ENCODE data around the gene BCL2A1. TPM values are rescaled to one million over a fixed set of nuclear protein-coding genes. Genes with fewer than 3 reads are reported as not detected.

BCL2A1 gene
- total RNA-seq, 2 experiments from 2014 or later = 2.2 to 2.3 TPM

GRCh38 chr15:79919749-79920511, 51.1 kb downstream of the BCL2A1 start:
- Histone ChIP-seq H3K9me3 (ENCODE audit: low read length) (peaks cover 71% of the 10 kb centered on the region), H3K4me3 (ENCODE audit: low read depth, low read length, poor library complexity, severe bottlenecking) (no peak overlapping the region), H3K4me1 (ENCODE audit: insufficient read depth, low read length, poor library complexity, severe bottlenecking) (peaks cover 17% of the 10 kb centered on the region), H4K20me1 (ENCODE audit: insufficient read depth, low read length) (no peaks in the 10 kb centered on the region), H3K79me2 (ENCODE audit: insufficient read depth, low read depth, low read length) (peaks cover 29% of the 10 kb centered on the region), H3K9me2 (ENCODE audit: insufficient read depth, low read length) (no peaks in the 10 kb centered on the region), H3K4me2 (ENCODE audit: low read length) (no peak overlapping the region), H3K27ac (ENCODE audit: low read depth, low read length, poor library complexity, severe bottlenecking) (no peak overlapping the region), H2AFZ (ENCODE audit: low read length) (no peak overlapping the region), H3K36me3 (ENCODE audit: insufficient read depth, low read length) (peaks cover 74% of the 10 kb centered on the region)
- intact Hi-C loops (cut with micrococcal nuclease; ENCODE audit: unreplicated experiment) = loop anchor here (5.0 kb wide), 3 partner anchors 57 to 232 kb away; partner anchors contain the start of gene FAH
- BruUV-seq (replicated peaks) = no TSS peak
- POLR2A ChIA-PET = interaction anchor here (0.6 kb wide), 1 partner anchor 181 kb away, joined by 7 read pairs; no protein-coding TSS in a partner anchor
- TF ChIP-seq CTCF (conservative IDR thresholded peaks at IDR 0.05; ENCODE audit: low read length) = no peak
- no peak for TF ChIP-seq EZH2phosphoT487 (IDR thresholded peaks at IDR 0.05; ENCODE audit: borderline replicate concordance, low read depth, low read length)
- DNase-seq (ENCODE audit: low spot score) = peak; percentile 55
- CTCF ChIA-PET (ENCODE audit: unreplicated experiment) = no interaction called here

- H4K20me1 ChIP-seq (ENCODE audit: insufficient read depth, low read length) = no peaks in the 10 kb centered on the region
- peaks cover 81% of the 10 kb centered on the region for H3K36me3 ChIP-seq (ENCODE audit: insufficient read depth, low read length)
- CTCF ChIA-PET (ENCODE audit: unreplicated experiment) = no interaction called here
- peaks cover 74% of the 10 kb centered on the region for H3K9me3 ChIP-seq (ENCODE audit: low read length)
- no peak for TF ChIP-seq EZH2phosphoT487 (IDR thresholded peaks at IDR 0.05; ENCODE audit: borderline replicate concordance, low read depth, low read length)
- no peak for TF ChIP-seq CTCF (conservative IDR thresholded peaks at IDR 0.05; ENCODE audit: low read length)
- no peak overlapping the region for H3K27ac ChIP-seq (ENCODE audit: low read depth, low read length, poor library complexity, severe bottlenecking)
- POLR2A ChIA-PET = no interaction called here
- H3K4me3 ChIP-seq (ENCODE audit: low read depth, low read length, poor library complexity, severe bottlenecking) = no peak overlapping the region
- no peak overlapping the region for H3K4me2 ChIP-seq (ENCODE audit: low read length)
- no peaks in the 10 kb centered on the region for H3K9me2 ChIP-seq (ENCODE audit: insufficient read depth, low read length)
- intact Hi-C loops (cut with micrococcal nuclease; ENCODE audit: unreplicated experiment) = no loop called here
- H2AFZ ChIP-seq (ENCODE audit: low read length) = no peak overlapping the region
- peaks cover 12% of the 10 kb centered on the region for H3K4me1 ChIP-seq (ENCODE audit: insufficient read depth, low read length, poor library complexity, severe bottlenecking)
- BruUV-seq (replicated peaks) = no TSS peak
- DNase-seq (ENCODE audit: low spot score) = no peak
- H3K79me2 ChIP-seq (ENCODE audit: insufficient read depth, low read depth, low read length) = peaks cover 29% of the 10 kb centered on the region
These were observed 51.8 kb downstream of the BCL2A1 start for GRCh38 chr15:79919090-79919748.

- no peak overlapping the region for H3K27ac ChIP-seq (ENCODE audit: low read depth, low read length, poor library complexity, severe bottlenecking)
- CTCF ChIA-PET (ENCODE audit: unreplicated experiment) = no interaction called here
These were observed 52.7 kb downstream of the BCL2A1 start for GRCh38 chr15:79918278-79918677.

More at GRCh38 chr15:79918278-79918677, 52.7 kb downstream of the BCL2A1 start:
- DNase-seq (ENCODE audit: low spot score) = no peak
- no peak overlapping the region for H2AFZ ChIP-seq (ENCODE audit: low read length)
- BruUV-seq (replicated peaks) = no TSS peak
- H4K20me1 ChIP-seq (ENCODE audit: insufficient read depth, low read length) = no peaks in the 10 kb centered on the region
- peaks cover 82% of the 10 kb centered on the region for H3K9me3 ChIP-seq (ENCODE audit: low read length)
- intact Hi-C loops (cut with micrococcal nuclease; ENCODE audit: unreplicated experiment) = no loop called here
- H3K4me2 ChIP-seq (ENCODE audit: low read length) = no peak overlapping the region
- no peaks in the 10 kb centered on the region for H3K9me2 ChIP-seq (ENCODE audit: insufficient read depth, low read length)
- POLR2A ChIA-PET = no interaction called here
- no peak overlapping the region for H3K4me3 ChIP-seq (ENCODE audit: low read depth, low read length, poor library complexity, severe bottlenecking)
- H3K79me2 ChIP-seq (ENCODE audit: insufficient read depth, low read depth, low read length) = peaks cover 29% of the 10 kb centered on the region
- peaks cover 9% of the 10 kb centered on the region for H3K4me1 ChIP-seq (ENCODE audit: insufficient read depth, low read length, poor library complexity, severe bottlenecking)
- TF ChIP-seq CTCF (conservative IDR thresholded peaks at IDR 0.05; ENCODE audit: low read length) (no peak), EZH2phosphoT487 (IDR thresholded peaks at IDR 0.05; ENCODE audit: borderline replicate concordance, low read depth, low read length) (no peak)
- peaks cover 90% of the 10 kb centered on the region for H3K36me3 ChIP-seq (ENCODE audit: insufficient read depth, low read length)
